T1000 (cell line): ENCODE results near the gene FAM53B.

Experiments used
- DNase-seq: peaks from one replicate; lab custom pipeline; 2025; ENCODE audit warnings: mixed read lengths; lab: John Stamatoyannopoulos, UW

Gene FAM53B

DNA sequence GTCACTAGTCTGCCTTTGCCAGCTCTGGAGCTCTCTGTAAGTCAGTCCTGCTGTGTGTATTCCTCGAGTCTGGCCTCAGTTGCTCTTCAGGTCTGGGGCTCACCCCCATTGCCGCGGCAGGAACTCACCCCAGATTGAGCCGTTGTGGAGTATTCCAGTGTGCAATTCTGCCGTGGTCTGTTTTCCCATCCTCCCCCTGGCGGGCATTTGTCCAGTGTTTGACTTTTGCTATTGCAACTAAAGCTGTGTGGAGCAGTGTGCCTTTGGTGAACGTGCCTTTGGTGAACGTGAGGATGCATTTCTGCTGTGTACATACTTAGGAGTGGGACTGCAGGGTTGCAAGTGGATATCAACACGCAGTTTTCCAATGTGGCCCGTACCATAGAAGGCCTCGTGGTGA is 134.5 kb downstream of the FAM53B start:
- no peak for DNase-seq

- DNase-seq: no peak
Observed at GRCh38 chr10:124608093-124608721, 136.0 kb downstream of the FAM53B start.

GRCh38 chr10:124607693-124608092 is 136.5 kb downstream of the FAM53B start:
- no peak for DNase-seq

- DNase-seq: no peak
Observed at GRCh38 chr10:124606822-124607221, 137.4 kb downstream of the FAM53B start.

GRCh38 chr10:124605856-124606812 is 138.0 kb downstream of the FAM53B start:
- DNase-seq: no peak

DNA sequence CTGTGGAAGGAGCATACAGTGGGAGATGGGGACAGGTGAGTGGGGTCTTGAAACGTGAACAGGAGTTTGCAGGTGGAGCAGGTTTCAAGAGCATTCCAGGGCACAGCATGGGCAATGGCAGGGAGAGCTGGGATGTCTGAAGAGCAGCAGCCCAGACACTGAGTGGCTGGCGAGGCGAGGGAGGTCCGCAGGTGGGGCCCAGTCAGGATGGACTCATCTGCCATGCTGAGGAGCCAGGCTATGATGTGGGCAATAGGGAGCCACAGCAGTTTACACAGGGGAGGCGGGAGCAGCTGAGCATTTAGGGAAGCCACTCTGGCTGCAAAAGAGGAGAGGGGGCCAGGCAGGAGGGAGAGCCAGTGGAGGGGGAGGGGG is 138.7 kb downstream of the FAM53B start:
- no peak for DNase-seq

DNA sequence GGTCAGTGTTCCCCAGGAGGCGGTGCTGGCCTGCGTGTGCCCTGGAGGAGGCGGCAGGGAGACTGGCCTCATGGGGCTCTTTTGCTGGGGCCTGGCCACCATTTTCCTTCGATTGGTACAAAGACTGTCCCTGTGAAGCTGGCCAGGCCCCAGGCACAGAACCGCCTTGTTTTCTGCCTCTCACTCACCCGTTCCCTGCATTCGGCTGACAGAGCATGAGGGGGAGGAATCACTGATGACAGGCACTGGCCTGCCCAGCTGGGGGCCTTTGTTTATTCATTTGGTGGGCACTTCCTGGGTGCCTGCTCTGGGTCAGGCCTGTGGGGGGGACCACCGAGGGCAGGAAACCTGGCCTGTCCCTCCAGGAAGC is 139.2 kb downstream of the FAM53B start:
- no peak for DNase-seq

DNA sequence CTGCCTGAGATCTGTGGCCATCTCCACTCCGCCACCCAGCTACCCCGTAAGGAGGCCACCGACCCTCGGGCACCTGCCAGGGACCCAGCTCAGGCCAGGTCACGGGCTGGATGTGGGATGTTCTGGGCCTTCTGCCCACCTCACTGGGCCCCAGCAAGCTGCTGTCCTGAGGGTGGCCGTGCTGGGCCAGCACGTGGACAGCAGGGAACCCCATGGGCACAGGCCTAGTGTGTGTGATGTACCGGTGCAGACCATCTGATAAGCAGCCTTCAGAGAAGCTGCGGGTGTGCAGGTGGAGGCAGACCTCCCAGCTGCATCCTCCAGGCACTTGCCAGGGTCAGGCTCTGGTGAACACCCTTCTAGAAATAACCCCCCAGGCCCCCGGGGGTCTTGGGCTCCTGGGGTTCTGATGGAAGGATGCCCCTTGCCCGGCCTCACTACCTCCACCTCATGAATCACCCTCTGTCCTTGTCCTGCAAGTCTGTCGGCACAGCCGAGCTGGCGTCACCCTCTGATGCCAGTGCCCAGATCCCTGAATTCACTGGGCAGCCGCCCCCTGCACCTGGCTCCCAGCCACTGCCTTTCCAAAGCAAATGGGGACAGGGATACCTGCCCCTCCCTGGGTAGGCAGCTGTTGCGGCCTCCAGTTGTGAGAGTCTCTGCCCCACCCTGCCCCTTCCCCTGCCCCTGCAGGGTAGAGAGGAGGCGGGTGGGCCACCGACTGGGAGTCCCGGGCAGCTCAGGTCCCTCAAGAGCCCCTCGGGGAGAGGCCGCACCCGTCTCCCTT is 139.8 kb downstream of the FAM53B start:
- no peak for DNase-seq

DNA sequence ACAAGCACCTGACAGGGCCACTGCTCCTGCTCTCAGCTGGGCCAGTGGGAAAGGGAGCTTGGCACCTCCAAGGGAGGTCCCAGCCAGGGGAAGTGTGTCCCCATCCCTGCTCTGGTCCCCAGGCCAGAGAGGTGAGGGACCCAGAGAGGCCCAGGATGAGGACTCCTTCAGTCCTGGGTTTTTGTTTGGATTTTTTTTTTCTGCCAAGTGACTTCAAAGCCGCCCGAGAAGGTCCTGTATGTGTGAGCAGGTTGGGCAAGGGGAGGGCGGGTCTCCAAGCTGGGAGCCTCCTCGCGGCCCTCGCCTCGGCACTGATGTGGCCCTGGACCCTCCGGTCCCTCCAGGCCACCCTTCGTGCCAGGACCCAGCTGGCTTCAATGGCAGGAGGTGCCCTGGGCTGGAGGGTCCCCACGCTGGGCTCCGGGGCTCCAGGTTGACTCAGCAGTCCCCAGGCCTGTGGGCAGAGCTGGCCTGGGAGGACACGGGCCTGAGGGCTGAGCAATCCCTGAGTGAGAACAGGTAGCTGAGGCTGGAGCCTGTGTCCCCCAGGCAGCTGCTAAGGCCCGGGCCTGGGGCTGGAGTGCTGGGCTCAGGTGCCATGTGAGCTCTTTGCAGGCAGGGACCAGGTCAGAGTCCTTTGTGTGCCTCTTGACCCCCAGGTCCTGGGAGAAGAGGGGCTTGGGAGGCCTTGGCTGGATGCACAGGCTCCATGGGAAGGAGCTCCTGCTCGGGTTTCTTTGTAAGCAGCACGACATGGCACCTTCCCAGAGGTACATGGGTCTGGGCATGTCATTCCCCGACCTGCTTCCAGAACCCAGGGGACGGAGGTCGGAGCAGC is 140.6 kb downstream of the FAM53B start:
- no peak for DNase-seq

GRCh38 chr10:124602646-124603365 is 141.4 kb downstream of the FAM53B start:
- DNase-seq: no peak

- no peak for DNase-seq
Observed at GRCh38 chr10:124602121-124602561, 142.0 kb downstream of the FAM53B start.

- DNase-seq: no peak
Observed at GRCh38 chr10:124601431-124602120, 142.6 kb downstream of the FAM53B start.

DNA sequence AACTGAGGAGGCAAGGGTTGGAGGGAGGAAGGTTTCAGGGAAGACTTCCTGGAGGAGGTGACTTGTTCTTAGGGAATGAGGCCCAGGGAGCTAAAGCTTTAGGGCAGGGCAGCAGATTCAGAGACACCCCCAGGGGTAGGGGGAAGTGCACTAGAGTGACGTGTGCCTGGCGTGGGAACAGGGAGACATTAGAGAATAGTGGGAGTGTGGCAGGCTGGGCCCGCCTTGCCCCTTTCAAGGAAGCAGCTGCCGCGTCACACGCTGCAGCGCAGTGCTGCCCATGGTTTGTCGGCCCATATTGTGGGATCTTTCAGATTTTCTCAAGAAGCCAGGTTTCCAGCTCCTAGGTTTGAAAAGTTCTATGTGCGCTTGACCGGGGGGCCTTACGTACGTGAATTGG is 143.2 kb downstream of the FAM53B start:
- DNase-seq: no peak

- DNase-seq: no peak
Observed at GRCh38 chr10:124600051-124600880, 143.9 kb downstream of the FAM53B start.

- DNase-seq: no peak
Observed at GRCh38 chr10:124599588-124600050, 144.6 kb downstream of the FAM53B start.

GRCh38 chr10:124598773-124599587 is 145.2 kb downstream of the FAM53B start:
- no peak for DNase-seq

DNA sequence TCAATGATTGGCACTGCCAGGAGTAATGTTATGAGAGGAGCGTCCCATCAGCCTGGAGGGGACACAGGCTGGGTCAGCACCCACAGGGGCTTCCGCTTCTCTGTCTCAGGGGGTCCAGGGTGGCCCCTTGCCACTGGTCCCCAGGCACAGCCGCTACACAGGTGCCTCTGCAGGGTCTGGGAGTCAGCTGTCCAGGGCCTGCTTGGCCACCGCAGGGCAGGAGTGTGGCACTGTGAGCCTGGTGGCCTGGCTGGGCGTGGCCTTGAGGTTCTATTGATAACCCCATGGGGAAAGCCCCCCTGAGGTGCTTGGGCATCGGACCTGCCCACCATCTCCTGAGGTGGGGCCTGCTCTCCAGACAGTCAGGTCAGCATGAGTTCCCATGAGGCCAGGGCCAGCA is 146.0 kb downstream of the FAM53B start:
- DNase-seq: no peak

DNA sequence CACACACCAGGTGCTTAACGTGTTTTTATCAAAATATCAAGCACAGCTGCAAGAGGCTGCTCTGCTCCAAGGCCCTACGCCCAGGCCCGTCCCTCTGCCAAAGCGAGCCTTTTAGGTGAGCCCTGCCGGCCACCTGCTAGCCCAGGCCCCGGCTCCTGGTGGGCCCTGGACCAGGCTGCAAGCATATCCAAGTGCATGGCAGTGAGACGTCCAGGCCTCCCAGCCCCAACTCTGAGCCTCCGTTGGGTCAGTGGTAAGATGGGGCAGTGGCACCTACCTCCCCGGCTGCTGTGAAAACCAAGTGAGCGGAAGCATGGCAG is 146.4 kb downstream of the FAM53B start:
- DNase-seq: no peak
